Retina (tissue), 1 donor: Measurements from ENCODE around the gene RAP1GAP2.
"Not testable (repeated sequence)": the region's sequence is repeated elsewhere in the genome, so short reads cannot be mapped to it uniquely, and the experiment has no call there.

Experiments
- DNase-seq: peaks from one replicate; pipeline ENCODE4 v3.0.0-alpha.2; 2016

The RAP1GAP2 gene

DNA sequence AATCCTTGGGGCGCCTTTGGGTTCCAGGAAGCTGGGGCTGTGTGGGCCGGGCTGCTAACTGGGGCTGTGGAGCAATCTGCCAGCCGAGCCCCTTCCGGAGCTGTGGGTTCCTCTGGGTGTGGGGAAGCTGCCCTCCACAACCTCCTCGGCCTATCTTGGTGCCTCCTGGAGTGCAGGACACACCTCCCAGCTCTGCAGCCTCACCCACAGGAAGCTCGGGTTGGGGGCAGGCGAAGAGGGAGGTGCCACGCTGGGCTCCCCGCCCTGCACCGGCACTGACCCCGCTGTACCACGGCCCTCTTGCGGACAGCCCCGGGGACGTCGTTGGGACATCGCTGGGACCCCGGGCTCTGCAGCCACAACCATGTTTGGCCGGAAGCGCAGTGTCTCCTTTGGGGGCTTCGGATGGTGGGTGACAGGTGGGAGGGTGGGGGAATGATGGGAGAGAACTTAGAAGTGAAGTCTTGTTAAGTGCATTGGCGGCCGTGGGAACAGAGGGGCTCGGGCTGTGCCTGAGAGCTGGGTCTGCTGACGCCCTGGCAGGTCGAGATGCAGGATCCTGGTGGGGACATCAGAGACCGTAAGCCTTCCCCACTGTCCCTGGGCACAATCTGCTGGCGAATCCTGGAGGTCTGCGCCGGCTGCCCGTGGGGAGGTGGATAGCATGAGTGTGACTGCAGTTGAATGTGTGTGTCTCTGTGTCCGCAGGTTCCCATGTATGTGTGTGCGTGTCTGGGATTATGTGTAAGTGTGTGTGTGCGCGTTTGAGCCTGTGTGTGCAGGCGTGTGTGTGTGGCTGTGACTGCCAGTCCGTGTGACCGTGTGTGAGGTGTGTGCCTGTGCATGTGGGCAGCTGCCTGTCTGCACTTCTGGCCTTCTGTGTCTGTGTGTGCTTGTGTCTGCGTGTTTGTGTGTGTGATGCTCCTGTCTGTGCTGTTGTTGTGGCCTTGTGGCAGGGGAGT lies at the start of gene RAP1GAP2:
RAP1GAP2 (plus strand) TSS at position 275 of the 962 bp plus-strand sequence; CDS start at position 365, 90 bp downstream.
- no peak for DNase-seq

DNA sequence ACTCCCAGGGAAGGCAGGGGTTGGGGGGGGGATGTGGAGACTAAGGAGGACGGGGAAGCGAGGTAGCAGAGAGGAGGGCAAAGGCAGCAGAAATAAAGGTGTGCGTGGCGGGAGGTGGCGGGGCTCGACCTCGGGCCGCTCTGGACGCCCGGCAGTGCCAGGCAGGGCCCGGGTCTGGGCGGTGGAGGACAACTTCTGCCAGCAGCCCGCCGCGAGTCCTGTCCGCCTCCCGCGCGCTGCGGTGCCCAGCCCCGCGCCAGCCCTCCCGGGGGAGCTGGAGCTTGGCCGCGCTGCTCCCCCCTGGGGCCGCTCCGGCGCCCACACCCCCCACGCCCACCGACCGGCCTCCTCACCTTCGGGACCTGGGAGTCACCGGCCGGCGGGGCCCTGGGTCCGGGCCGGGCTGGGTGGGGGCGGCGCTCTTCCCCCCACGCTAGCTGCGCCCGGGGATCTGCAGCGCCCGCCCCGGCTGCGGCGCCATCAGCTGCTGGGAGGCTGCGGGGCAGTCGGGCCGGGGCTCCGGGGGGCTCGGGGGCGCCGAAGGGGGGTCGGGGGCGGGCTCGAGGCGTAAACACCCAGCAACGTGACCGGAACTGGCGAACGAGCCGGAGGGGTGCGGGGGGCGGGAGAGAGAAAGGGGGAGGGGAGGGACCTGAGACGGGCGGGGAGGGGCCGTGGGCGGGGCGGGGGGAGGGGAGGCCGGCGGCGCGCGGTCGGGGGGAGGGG lies 47.0 kb upstream of the RAP1GAP2 start, which contains the start of gene CCDC92B:
CCDC92B (minus strand) TSS at position 595 of the 726 bp plus-strand sequence. CDS start 14,507 bp downstream, outside the sequence.
- DNase-seq: peak; percentile 36

DNA sequence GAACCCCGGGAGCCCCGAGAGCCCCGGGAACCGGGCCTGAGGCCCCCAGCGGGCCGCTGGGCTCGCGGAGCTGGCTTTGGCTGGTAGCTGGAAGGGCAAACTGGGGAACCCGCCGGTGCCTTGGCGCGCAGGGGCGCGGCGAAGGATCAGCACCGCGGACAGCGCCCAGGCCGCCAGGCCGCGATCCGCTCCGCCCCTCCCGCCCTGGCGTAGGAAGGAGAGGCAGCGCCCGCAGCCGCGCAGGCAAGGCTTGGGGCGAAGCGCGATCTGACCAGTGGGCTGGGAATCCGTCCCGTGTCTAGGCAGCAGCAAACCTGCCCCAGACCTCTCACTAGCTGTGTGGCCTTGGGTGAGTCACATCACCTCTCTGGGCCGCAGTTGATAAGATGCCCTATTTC lies 46.5 kb upstream of the RAP1GAP2 start:
- peak; percentile 92 for DNase-seq

DNA sequence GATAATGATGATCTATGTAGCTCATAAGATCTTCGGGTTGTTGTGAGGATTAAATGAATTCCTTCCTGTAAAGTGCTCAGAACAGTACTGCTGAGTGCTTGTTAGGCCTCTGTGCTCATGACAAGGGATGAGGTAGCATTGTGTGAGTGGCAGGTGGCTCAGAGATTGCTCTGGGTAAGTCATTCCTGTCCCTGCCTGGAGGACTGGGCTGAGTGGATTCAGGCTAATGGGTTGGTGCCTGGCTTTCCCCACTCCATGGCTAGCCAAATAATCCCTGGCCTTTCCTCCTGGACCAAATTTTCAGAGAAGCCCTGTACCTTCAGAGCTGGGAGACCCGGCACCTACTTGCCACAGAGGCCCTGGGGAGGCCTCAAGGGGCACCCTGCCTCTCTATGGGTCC lies 45.5 kb upstream of the RAP1GAP2 start:
- DNase-seq: no peak

DNA sequence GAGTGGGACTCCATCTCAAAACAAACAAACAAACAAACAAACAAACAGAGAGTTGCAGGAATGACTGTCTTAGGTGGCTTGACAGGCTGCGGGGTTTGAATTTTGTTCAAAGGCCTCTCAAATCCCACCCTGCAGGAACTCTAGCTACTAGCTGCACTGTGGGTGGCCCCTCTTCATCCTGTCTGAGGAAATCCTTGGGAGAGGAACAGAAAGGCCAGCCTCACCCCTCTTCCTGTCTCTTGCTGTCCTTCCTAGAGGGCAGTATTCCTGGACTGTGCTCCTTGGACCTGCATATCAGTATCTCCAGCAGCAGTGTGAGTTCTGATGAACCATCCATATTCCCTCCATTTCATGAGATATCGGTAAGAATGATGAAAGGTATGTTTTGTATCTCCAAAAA lies 44.7 kb upstream of the RAP1GAP2 start:
- no peak for DNase-seq

DNA sequence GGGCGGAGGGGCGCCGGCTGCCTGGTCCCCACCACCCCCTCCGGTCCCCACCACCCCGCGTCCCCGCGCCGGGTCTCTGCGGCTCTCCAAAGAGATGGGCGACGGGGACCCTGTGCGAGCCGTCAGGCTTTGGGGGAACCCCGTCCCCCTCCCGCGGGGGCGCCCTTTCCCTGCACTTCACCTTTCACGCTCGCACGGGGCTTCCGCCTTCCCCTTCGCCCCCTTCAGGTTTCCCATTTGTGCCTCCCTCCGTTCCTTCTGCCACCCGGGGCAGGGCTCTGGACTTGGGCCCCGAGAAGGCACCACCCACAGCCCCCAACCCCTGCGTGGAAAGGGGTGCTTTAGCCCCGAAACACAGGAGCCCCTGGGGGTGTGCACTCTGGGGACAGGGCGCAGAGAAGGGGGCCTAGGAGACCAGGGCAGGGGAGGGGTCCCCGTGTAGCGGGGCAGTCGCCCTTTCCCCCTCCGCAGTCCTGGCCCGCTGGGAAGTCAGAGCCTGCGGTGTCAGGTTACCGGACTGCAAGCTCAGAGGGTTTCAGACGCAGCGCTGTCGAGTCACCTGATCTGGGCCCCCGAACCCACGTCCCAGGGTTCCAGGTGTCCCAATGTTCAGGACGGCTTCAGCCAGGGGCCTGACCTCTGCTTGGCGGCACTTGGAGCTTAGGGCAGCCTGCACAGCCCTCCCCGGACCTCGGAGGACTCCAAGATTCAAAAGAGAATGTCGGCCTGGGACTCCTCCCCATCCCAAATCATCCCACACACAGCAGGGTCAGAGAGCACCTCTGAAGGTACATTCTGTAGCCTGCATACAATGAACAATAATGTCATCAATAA lies 40.1 kb upstream of the RAP1GAP2 start:
- no peak for DNase-seq

DNA sequence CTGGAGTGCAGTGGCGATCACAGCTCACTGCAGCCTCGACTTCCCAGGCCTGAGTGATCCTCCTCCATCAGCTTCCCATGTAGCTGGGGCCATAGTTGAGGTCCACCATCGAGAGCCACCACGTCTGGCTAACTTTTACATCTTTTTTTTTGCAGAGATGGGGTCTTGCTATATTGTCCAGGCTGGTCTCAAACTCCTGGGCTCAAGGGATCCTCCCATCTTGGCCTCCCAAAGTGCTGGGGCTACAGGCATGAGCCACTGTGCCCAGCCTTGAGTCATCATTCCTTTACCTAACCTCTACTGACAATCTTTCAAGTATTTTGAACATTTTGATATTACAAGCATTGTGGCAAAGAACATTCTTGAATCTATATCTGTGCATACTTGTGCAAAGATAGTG lies 37.4 kb upstream of the RAP1GAP2 start:
- no peak for DNase-seq

DNA sequence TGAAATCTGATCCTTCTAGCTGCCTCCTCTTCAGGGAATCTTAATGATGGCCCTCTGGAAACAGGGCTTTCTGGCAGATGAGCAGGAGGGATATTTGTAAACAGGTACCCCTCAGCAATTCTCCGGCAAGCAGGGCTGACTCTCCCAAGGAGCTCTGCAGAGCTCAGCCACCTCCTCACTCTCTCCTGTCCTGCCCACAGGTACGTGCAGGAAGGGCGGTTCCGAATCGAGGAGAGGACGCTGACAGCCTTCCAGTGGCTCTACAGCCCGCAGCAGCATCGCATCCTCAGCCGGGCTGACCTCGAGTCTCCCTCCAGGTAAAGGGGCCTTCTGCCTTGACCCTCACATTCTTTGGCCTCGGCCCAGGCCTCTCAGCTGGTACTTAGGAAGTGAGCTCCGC lies 26.1 kb upstream of the RAP1GAP2 start:
- DNase-seq: no peak

DNA sequence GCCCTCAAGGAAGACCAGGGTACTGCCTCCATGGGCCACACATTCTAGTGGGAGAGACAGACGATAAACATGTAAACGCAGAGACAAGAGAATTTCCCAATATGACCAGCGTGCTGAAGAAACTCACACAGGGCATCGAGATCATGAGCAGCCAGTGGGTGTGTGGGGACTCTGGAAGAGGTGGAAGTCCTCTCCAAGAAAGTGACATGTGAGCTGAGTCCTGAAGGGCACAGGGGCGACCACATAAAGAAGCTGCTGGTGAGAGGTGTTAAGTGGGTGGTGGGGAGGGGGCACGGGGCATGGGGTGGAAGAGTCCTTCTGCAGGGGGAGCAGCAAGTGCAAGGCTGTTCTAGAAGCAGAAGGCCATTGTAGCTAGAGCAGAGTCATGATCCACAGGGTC lies 21.0 kb upstream of the RAP1GAP2 start:
- no peak for DNase-seq

DNA sequence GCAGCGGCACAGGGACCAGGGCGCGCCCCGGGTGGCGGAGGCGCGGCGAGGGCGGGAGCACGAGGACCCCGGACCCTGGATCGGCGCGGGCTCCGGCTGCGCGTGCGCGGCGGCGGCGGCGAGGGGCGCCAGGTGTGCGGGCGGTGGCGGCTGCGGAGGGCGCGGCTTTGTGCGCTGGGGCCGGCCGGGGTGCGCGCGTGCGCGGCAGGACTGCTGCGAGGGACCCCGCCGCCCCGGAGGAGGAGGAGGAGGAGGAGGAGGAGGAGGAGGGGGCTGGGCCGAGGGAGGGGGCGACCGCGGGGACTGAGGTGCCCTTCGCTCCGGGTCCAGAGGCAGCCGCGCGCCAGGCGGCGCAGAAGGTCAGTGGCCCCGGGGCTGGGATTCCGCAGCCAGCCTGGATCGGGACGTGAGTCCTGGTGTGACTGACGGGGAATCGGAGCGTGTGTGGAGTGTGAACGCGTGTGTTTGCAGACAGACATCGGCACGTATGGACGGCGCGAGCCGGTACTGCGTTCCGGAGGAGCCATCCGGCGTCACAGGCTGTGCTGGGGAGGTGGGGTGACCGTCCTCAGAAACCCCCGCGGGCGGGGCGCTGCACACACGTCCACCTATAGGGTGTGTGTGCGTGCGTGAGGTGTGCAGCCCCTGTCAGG lies 19.5 kb upstream of the RAP1GAP2 start:
- DNase-seq: peak; percentile 78

DNA sequence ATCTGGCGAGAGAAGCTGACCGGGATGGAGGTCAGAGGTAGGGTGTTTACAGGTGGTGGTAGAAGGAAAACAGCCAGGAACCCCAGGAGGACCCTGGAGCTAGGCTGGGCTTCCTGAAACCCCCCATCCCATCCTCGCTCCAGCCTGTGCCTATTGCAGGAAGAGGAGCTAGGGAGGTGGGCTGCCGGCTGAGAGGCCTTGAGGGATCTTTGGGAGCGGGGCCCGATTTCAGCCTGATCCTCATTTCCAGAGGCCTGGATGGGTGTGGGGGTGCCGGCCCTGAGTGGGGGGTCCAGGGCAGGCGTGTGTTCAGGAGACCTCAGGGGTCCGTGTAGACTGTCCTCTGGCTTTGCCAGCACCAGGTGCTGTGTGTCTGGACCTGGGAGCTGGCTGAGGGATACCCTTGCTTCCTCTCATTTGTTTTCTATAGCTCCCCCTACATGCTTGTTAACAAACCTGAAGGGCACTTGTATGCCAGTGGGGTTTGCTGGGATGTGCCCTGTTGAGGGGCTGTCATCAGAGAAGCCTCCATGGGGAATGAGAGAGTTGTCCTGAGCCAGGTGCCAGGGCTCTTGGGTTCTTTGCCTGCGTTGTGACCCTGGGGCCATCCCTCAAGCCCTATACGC lies 18.9 kb upstream of the RAP1GAP2 start:
- DNase-seq: no peak

DNA sequence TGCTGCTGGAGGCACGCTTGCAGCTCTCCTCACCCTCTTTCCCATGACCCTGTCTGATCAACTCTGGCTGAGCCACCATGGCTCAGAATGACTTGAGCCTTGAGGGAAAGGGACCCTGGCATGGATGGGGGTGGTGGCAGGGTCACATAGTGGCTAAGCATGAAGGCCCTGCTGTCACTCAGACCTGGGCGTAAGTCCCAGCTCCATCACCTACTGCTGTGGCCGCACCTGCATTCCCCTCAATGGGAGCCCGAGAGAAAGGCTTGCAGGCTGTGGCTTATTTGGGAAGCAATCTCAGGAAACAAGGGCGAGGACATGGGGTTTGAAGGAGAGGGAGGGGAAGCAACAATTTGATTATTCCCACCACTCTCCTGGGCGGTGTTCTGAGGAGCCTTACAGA lies 17.7 kb upstream of the RAP1GAP2 start:
- no peak for DNase-seq

DNA sequence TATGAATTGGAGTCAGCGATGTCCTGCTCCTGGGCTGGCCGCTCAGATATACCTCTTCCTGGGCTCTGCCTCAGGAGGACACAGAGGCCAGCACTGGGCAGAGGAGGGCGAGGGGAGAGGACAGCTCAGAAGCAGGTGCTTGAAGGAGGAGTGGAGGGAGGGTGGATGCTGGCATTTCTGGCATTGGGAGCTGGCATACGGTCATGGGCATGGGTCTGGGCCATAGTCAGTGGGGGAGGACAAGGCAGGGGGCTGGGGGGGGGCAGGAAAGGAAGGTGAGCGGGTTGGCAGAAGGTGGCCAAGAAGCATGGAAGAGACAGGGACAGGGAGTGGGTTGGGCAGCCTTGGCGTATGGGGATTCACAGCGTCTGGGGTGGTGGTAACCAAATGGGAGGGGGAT lies 16.7 kb upstream of the RAP1GAP2 start:
- no peak for DNase-seq

DNA sequence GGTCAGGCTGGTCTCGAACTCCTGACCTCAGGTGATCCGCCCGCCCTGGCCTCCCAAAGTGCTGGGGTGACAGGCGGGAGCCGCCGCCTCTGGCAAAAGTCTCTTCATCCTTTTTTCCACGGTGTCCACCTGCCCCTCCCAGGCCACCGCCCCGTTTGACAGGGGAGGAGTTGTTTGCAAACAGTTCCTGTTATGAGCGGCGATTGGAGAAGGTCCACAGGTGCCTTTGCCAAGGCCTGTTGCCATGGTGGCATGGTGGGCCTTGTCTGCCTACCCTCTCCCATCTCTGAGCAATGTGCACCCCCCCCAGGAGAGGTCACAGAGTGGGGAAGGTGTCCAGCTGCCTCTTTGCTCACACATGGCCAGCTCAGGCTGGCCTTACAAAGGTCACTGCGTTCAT lies 16.0 kb upstream of the RAP1GAP2 start:
- no peak for DNase-seq

DNA sequence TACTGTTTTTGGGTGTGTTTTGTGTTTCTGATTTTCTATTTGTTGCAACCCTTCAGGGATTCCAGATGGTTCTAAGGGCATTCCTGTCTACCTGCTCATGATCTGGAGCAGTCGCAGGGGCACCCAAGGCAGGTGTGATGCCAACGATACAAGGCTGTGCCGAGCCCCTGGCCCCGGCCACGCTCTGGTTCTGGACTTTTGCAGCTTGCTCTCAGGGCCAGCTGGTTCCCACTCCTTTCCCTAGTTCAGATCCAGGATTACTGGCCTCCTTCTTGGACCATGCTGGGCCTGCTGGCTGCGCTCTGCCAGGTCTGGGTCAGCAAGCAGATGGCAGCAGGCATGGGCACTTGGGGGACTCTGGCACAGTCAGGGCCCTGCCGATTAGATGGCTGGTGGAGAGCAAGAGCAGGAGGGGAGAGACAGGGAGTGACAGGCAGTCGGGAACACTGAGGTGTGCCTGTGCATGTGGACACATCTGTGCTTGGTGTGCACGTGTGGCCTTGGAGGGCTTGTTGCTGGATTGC lies 15.2 kb upstream of the RAP1GAP2 start:
- DNase-seq: no peak

DNA sequence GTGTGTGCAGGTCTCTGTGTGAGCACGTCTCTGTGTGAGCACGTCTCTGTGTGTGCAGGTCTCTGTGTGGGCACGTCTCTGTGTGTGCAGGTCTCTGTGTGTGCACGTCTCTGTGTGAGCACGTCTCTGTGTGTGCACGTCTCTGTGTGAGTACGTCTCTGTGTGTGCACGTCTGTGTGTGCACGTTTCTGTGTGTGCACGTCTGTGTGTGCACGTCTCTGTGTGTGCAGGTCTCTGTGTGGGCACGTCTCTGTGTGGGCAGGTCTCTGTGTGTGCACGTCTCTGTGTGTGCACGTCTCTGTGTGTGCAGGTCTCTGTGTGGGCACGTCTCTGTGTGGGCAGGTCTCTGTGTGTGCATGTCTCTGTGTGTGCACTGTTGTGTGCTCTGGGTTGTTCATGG lies 14.6 kb upstream of the RAP1GAP2 start:
- not testable (repeated sequence) for DNase-seq

DNA sequence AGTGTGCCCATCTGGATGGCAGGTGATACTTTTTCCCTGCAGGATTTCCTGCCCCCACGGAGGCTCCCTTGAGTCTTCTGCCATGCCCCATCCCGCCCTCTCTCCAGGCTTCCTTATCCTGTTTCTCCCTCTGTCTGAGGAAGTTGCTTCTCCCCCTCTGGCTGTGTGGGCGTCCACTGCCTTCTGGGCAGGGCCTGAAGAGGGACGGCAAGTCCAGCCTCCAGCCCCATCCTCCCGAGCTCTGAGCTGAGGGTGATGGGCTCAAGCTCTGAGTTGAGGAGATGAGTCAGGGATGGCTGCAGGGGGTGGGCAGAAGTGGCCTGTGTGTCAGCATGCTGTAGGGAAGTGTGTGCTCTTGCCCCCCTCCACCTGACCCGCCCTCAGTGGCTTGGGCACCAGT lies 14.2 kb upstream of the RAP1GAP2 start:
- DNase-seq: no peak

DNA sequence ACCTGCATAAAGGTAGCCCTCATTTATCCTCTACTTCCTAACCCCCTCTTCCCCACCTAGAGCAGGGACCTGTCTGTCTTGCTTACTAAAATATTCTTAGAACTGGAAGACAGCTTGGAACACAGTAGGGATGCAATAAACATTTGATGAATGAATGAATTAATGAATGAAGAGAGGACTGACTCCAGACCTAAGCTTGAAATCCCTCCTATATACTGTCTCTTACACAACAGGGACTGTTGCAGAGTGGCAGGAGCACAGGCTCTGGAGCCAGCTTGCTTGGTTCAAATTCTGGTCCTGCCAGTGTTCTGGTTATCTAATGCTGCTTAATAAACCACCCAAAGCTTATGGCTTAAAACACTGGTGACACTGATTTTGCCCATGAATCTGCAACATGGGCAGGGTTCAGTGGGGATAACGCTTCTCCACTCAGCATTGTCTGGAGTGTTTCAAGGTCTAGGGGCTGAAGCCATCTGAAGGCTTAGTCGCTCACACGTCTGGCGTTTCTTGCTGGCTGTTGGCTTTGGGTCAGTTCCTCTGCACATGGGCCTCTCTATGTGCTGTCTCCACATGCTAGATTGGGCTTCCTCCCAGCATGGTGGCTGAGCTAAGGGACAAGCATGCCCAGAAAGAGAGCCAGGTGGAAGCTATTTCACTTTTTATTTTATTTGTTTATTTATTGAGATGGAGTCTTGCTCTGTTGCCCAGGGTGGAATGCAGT lies 12.8 kb upstream of the RAP1GAP2 start:
- DNase-seq: no peak

DNA sequence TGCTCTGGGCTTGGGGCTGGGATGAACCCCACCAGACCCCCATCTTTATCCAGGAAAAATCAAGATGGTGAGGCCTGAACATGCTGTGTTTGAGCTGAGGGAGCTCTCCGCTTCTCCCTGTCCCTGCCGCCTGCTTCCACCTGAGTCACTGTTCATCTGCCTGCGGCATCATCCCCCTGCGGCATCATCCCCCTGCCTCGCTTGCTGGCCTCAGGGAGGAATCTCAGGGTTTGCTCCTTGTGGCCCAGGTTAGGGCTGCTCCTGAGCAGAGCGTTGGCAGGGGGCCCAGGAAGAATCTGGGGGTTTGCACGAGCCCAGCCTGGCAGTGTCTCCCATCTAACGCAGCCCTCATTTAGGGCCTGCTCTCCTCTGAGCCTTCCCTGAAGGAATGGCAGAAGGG lies 11.4 kb upstream of the RAP1GAP2 start:
- DNase-seq: no peak

DNA sequence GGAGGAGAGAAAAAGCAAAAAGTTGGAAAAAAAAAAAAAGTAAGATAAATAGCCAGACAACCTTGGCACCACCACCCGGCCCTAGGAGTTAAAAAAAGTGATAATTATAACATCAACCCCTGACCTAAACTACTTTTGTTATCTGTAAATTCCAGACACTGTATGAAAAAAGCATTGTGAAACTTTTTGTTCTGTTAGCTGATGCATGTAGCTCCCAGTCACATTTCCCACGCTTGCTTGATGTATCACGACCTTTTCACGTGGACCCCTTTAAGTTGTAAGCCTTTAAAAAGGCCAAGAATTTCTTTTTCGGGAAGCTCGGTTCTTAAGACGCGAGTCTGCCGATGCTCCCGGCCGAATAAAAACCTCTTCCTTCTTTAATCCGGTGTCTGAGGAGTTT lies 10.9 kb upstream of the RAP1GAP2 start:
- DNase-seq: not testable (repeated sequence)
